HEK293 (cell line): Measurements from ENCODE around the gene BCL2.

Source experiments
- CTCF ChIA-PET: fragments of 350-600 bp; formaldehyde crosslinking; extraction: SDS; loops from one replicate; lab custom pipeline; 2021; ENCODE audit warnings: antibody characterized with exemption; lab: Yijun Ruan, JAX
- POLR2A ChIA-PET: fragments of 300-600 bp; formaldehyde crosslinking; extraction: SDS; loops from one replicate; lab custom pipeline; 2020; ENCODE audit warnings: antibody characterized with exemption, inconsistent platforms; lab: Yijun Ruan, JAX
- H3K27ac ChIP-seq: fragments of 200-500 bp; sonication (Bioruptor generic); 2 replicates; pipeline ENCODE4 v1.5.1; 2014; ENCODE audit warnings: low read depth, low read length, control low read depth, inconsistent platforms; ENCODE audit errors: extremely low read depth
- H3K36me3 ChIP-seq, 2 experiments: fragments of 200-500 bp in 1 of 2; sonication (Bioruptor generic) in 1 of 2; 1 replicate in 1 of 2; 2 replicates in 1 of 2; pipeline ENCODE4 v1.5.1; 2014 to 2017; ENCODE audit warnings: inconsistent platforms in 2 of 2, low read length in 2 of 2; ENCODE audit not compliant: control insufficient read depth in 2 of 2, insufficient read depth in 1 of 2
- H3K4me1 ChIP-seq: fragments of 200-500 bp; sonication (Bioruptor generic); 2 replicates; pipeline ENCODE4 v1.5.1; 2014; ENCODE audit warnings: mild to moderate bottlenecking, low read length, inconsistent platforms; ENCODE audit not compliant: control insufficient read depth, insufficient read depth
- H3K4me3 ChIP-seq: 2 replicates; pipeline ENCODE4 v1.5.1; 2011; ENCODE audit warnings: low read depth, mild to moderate bottlenecking, control low read depth, low read length, moderate library complexity
- H3K9me3 ChIP-seq: fragments of 200-500 bp; sonication (Bioruptor generic); 2 replicates; pipeline ENCODE4 v1.5.1; 2014; ENCODE audit warnings: low read depth, low read length, inconsistent platforms; ENCODE audit not compliant: control insufficient read depth, insufficient read depth
- BCL11B ChIP-seq: fragments of 450-650 bp; formaldehyde crosslinking; IDR thresholded peaks from 2 replicates; pipeline ENCODE4 v1.5.1; 2016; ENCODE audit warnings: low read depth, missing biosample characterization, missing genetic modification characterization
- MZF1 ChIP-seq: fragments of 450-650 bp; formaldehyde crosslinking; IDR thresholded peaks from 2 replicates; pipeline ENCODE4 v1.5.1; 2017; ENCODE audit warnings: missing biosample characterization, missing genetic modification characterization, borderline replicate concordance
- TCF7L2 ChIP-seq: IDR thresholded peaks from 2 replicates; pipeline ENCODE4 v1.6.1; 2011; ENCODE audit warnings: low read depth, mild to moderate bottlenecking, inconsistent platforms, low read length, moderate library complexity, borderline replicate concordance
- ZBTB17 ChIP-seq: fragments of 450-650 bp; formaldehyde crosslinking; IDR thresholded peaks from 2 replicates; pipeline ENCODE4 v1.5.1; 2016; ENCODE audit warnings: missing biosample characterization, missing genetic modification characterization
- ZBTB49 ChIP-seq: fragments of 450-650 bp; formaldehyde crosslinking; IDR thresholded peaks from 2 replicates; pipeline ENCODE4 v1.5.1; 2016; ENCODE audit warnings: missing biosample characterization, missing genetic modification characterization, low read depth
- ZFP37 ChIP-seq: fragments of 450-650 bp; formaldehyde crosslinking; IDR thresholded peaks from 2 replicates; pipeline ENCODE4 v1.5.1; 2016; ENCODE audit warnings: missing biosample characterization, missing genetic modification characterization
- ZNF146 ChIP-seq: fragments of 450-650 bp; formaldehyde crosslinking; IDR thresholded peaks from 2 replicates; pipeline ENCODE4 v1.5.1; 2016; ENCODE audit warnings: missing biosample characterization, missing genetic modification characterization
- ZNF148 ChIP-seq: fragments of 450-650 bp; formaldehyde crosslinking; IDR thresholded peaks from 2 replicates; pipeline ENCODE4 v1.5.0; 2017; ENCODE audit warnings: missing biosample characterization, missing genetic modification characterization, borderline replicate concordance
- ZNF155 ChIP-seq: fragments of 450-650 bp; formaldehyde crosslinking; IDR thresholded peaks from 2 replicates; pipeline ENCODE4 v1.5.1; 2016; ENCODE audit warnings: missing biosample characterization, missing genetic modification characterization
- ZNF16 ChIP-seq: fragments of 450-650 bp; formaldehyde crosslinking; IDR thresholded peaks from 2 replicates; pipeline ENCODE4 v1.5.1; 2016; ENCODE audit warnings: low read depth, missing biosample characterization, missing genetic modification characterization
- ZNF248 ChIP-seq: fragments of 450-650 bp; formaldehyde crosslinking; IDR thresholded peaks from 2 replicates; pipeline ENCODE4 v1.5.1; 2017; ENCODE audit warnings: missing biosample characterization, missing genetic modification characterization
- ZNF354C ChIP-seq: fragments of 450-650 bp; formaldehyde crosslinking; IDR thresholded peaks from 2 replicates; pipeline ENCODE4 v1.5.1; 2016; ENCODE audit warnings: missing biosample characterization, missing genetic modification characterization, low read depth, borderline replicate concordance
- ZNF391 ChIP-seq: fragments of 450-650 bp; formaldehyde crosslinking; IDR thresholded peaks from 2 replicates; pipeline ENCODE4 v1.5.1; 2016; ENCODE audit warnings: low read depth, missing biosample characterization, missing genetic modification characterization, borderline replicate concordance
- ZNF416 ChIP-seq: fragments of 450-650 bp; formaldehyde crosslinking; IDR thresholded peaks from 2 replicates; pipeline ENCODE4 v1.5.1; 2016; ENCODE audit warnings: missing biosample characterization, missing genetic modification characterization
- ZNF521 ChIP-seq: fragments of 450-650 bp; formaldehyde crosslinking; IDR thresholded peaks from 2 replicates; pipeline ENCODE4 v1.5.1; 2017; ENCODE audit warnings: missing biosample characterization, mild to moderate bottlenecking, missing genetic modification characterization
- ZNF529 ChIP-seq: fragments of 450-650 bp; formaldehyde crosslinking; IDR thresholded peaks from 2 replicates; pipeline ENCODE4 v1.5.1; 2017; ENCODE audit warnings: missing genetic modification characterization, missing biosample characterization; ENCODE audit not compliant: insufficient replicate concordance
- ZNF558 ChIP-seq: fragments of 450-650 bp; formaldehyde crosslinking; IDR thresholded peaks from 2 replicates; pipeline ENCODE4 v1.5.1; 2016; ENCODE audit warnings: missing biosample characterization, missing genetic modification characterization
- ZNF596 ChIP-seq: fragments of 450-650 bp; IDR thresholded peaks from 2 replicates; pipeline ENCODE4 v1.5.0; 2018; ENCODE audit warnings: missing biosample characterization, mild to moderate bottlenecking, missing genetic modification characterization, moderate library complexity
- ZNF623 ChIP-seq: fragments of 450-650 bp; formaldehyde crosslinking; IDR thresholded peaks from 2 replicates; pipeline ENCODE4 v1.5.1; 2016; ENCODE audit warnings: missing biosample characterization, missing genetic modification characterization
- ZNF624 ChIP-seq: fragments of 450-650 bp; formaldehyde crosslinking; IDR thresholded peaks from 2 replicates; pipeline ENCODE4 v1.5.1; 2017; ENCODE audit warnings: missing biosample characterization, missing genetic modification characterization

Gene BCL2

GRCh38 chr18:63224630-63225029 is 94.9 kb downstream of the BCL2 start:
- Histone ChIP-seq H3K27ac (no peak overlapping the region), H3K9me3 (no peaks in the 10 kb centered on the region), H3K4me1 (no peaks in the 10 kb centered on the region), H3K4me3 (no peak overlapping the region), H3K36me3 (no peaks in the 10 kb centered on the region)
- ChIA-PET POLR2A (no interaction called here), CTCF (interaction anchor here (0.7 to 1.0 kb wide), 2 partner anchors 37 to 99 kb away, joined by 4 to 5 read pairs; no protein-coding TSS in a partner anchor)
- TF ChIP-seq ZBTB17 (tag by site-specific recombination), result no peak
- TF ChIP-seq ZNF391 (tag by site-specific recombination), result no peak
- no peak for TF ChIP-seq ZNF558 (tag by site-specific recombination)
- TF ChIP-seq ZNF623, result no peak
- no peak for TF ChIP-seq ZNF529 (tag by site-specific recombination)
- no peak for TF ChIP-seq ZNF248 (tag by site-specific recombination)
- TF ChIP-seq ZNF416 (tag by site-specific recombination), result no peak
- TF ChIP-seq MZF1 (tag by site-specific recombination), result no peak
- no peak for TF ChIP-seq TCF7L2
- TF ChIP-seq ZNF16 (tag by site-specific recombination), result no peak
- TF ChIP-seq ZNF354C (tag by site-specific recombination), result no peak
- no peak for TF ChIP-seq ZNF148 (tag by site-specific recombination)
- no peak for TF ChIP-seq ZNF146 (tag by site-specific recombination)

- H3K9me3 ChIP-seq, result no peaks in the 10 kb centered on the region
- H3K36me3 ChIP-seq, result no peaks in the 10 kb centered on the region
- H3K27ac ChIP-seq, result no peak overlapping the region
- CTCF ChIA-PET, result no interaction called here
- POLR2A ChIA-PET, result no interaction called here
- TF ChIP-seq ZBTB49 (no peak), BCL11B (tag by site-specific recombination) (no peak), ZFP37 (tag by site-specific recombination) (no peak), ZNF521 (tag by site-specific recombination) (no peak), ZNF624 (no peak), ZNF596 (tag by site-specific recombination) (no peak), ZNF155 (tag by site-specific recombination) (no peak), ZNF354C (tag by site-specific recombination) (no peak)
- TF ChIP-seq, all 188 proteins: peak for 0
- no peak overlapping the region for H3K4me3 ChIP-seq
- H3K4me1 ChIP-seq, result no peaks in the 10 kb centered on the region
These were observed 95.7 kb downstream of the BCL2 start for GRCh38 chr18:63223837-63224236.
